NT2/D1 (cell line): ENCODE results near the gene RGS9.

Experiments
- SUZ12 ChIP-seq: IDR thresholded peaks from 2 replicates; pipeline ENCODE4 v1.6.1; 2011; ENCODE audit not compliant: insufficient read length, insufficient read depth; ENCODE audit errors: extremely low read depth
- YY1 ChIP-seq: IDR thresholded peaks from 2 replicates; pipeline ENCODE4 v1.6.1; 2011; ENCODE audit not compliant: insufficient read length, insufficient read depth
- ZNF274 ChIP-seq: IDR thresholded peaks from 2 replicates; pipeline ENCODE4 v1.6.1; 2011; ENCODE audit warnings: mild to moderate bottlenecking, low read depth, low read length

- TF ChIP-seq ZNF274 (no peak), YY1 (no peak), SUZ12 (no peak)
These were observed 92.9 kb downstream of the RGS9 start for GRCh38 chr17:65230040-65230439.
